ENCODE measurements around the gene GPRIN3.

GPRIN3 gene

GRCh38 chr4:89270792-89271191 lies 36.8 kb downstream of the GPRIN3 start:
- no peak overlapping the region for H3K27ac ChIP-seq
- TF ChIP-seq CTCF (conservative IDR thresholded peaks at IDR 0.05) = no peak
- no peak for TF ChIP-seq ZFX (IDR thresholded peaks at IDR 0.05)

- no peak for TF ChIP-seq ZFX (IDR thresholded peaks at IDR 0.05)
- no peak for TF ChIP-seq CTCF (conservative IDR thresholded peaks at IDR 0.05)
- no peak overlapping the region for H3K27ac ChIP-seq
Observed at GRCh38 chr4:89269121-89269666, 38.4 kb downstream of the GPRIN3 start.

GRCh38 chr4:89268679-89269078 lies 38.9 kb downstream of the GPRIN3 start:
- no peak for TF ChIP-seq CTCF (conservative IDR thresholded peaks at IDR 0.05)
- no peak for TF ChIP-seq ZFX (IDR thresholded peaks at IDR 0.05)
- no peak overlapping the region for H3K27ac ChIP-seq

- no peak overlapping the region for H3K27ac ChIP-seq
- TF ChIP-seq ZFX (IDR thresholded peaks at IDR 0.05) (no peak), CTCF (conservative IDR thresholded peaks at IDR 0.05) (no peak)
Observed at GRCh38 chr4:89267846-89268245, 39.8 kb downstream of the GPRIN3 start.

- no peak for TF ChIP-seq ZFX (IDR thresholded peaks at IDR 0.05)
- no peak for TF ChIP-seq CTCF (conservative IDR thresholded peaks at IDR 0.05)
Observed at GRCh38 chr4:89267392-89267791, 40.2 kb downstream of the GPRIN3 start.

GRCh38 chr4:89266128-89266527 lies 41.5 kb downstream of the GPRIN3 start:
- TF ChIP-seq CTCF (conservative IDR thresholded peaks at IDR 0.05) = no peak
- no peak for TF ChIP-seq ZFX (IDR thresholded peaks at IDR 0.05)
- H3K27ac ChIP-seq = no peak overlapping the region

More at GRCh38 chr4:89267392-89267791, 40.2 kb downstream of the GPRIN3 start:
- H3K27ac ChIP-seq = no peak overlapping the region

GRCh38 chr4:89263265-89263664 lies 44.3 kb downstream of the GPRIN3 start:
- no peak for TF ChIP-seq CTCF (conservative IDR thresholded peaks at IDR 0.05)
- TF ChIP-seq ZFX (IDR thresholded peaks at IDR 0.05) = no peak
- H3K27ac ChIP-seq = no peak overlapping the region
